GM18858 (cell line): ENCODE measurements around the gene PEA15.
A peak's percentile ranks its signal among the peaks of the same experiment; 100 is the strongest.

ENCODE experiments used
- ATAC-seq: cut with Tn5 transposase; IDR thresholded peaks from one replicate; pipeline ENCODE4 v1.9.1; 2021; ENCODE audit not compliant: unreplicated experiment

PEA15 gene

GRCh38 chr1:160236806-160237205, 31.6 kb downstream of the PEA15 start:
- ATAC-seq, result no peak

- no peak for ATAC-seq
Observed at GRCh38 chr1:160237558-160237957, 32.4 kb downstream of the PEA15 start.

DNA sequence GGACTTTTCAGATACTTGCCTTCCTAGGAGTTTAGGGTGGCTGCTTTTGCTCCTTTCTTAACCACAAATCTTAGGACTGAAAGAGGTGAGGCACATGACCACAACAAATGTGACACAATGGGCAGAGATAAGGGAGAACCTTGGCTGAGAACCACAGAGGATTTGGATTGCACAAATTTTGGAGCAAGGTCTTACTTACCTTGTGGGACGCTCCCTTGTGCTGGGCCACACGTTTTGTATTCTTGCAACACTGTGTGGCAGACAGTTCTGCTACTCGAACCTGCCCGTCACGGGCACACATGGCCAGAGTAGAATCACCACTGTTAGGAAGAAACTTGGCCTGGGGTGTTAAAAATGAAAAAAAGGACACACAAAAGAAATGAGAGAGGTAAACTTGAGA, 33.2 kb downstream of the PEA15 start:
- no peak for ATAC-seq

GRCh38 chr1:160239582-160240299, 34.6 kb downstream of the PEA15 start:
- no peak for ATAC-seq

GRCh38 chr1:160243767-160244166, 38.6 kb downstream of the PEA15 start:
- ATAC-seq, result no peak

DNA sequence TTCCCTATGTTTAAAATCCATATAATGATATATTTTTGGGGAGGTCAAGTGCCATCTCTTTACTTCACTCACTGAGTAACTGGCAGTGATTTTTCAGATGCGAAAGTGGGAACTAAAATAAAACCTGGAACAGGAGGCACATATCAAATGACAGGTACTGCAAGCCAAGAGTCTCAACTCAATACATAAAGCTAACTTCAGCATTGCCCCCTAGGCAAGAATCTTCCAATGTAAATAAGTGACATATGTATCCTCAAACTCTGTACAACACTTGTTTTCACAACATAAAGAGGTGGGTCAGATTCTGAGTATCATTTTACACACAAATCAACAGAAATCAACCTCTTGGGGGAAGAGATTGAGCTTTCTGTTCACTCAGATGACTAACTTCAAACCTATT, 39.0 kb downstream of the PEA15 start:
- no peak for ATAC-seq

- no peak for ATAC-seq
Observed at GRCh38 chr1:160245434-160245833, 40.2 kb downstream of the PEA15 start.

GRCh38 chr1:160247053-160247452, 41.9 kb downstream of the PEA15 start:
- no peak for ATAC-seq

DNA sequence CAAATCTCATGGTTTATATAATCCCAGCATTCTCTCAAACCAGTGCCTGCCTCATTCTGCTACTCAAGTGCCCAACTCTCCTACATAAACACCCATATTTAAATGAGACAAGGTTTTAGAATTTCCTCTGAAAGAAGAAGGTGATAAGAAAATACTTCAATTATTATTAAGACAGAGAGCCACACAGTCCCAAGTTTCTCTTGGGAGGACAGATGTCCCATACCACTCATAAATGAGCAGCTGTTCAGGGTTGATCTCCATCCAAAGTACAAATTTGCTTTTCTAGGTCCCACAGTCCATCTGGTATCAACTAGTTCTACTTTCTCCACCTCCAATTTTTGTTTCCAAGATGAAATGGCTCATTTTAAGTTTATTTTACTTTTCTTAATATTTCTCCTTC, 45.8 kb downstream of the PEA15 start:
- ATAC-seq, result no peak

DNA sequence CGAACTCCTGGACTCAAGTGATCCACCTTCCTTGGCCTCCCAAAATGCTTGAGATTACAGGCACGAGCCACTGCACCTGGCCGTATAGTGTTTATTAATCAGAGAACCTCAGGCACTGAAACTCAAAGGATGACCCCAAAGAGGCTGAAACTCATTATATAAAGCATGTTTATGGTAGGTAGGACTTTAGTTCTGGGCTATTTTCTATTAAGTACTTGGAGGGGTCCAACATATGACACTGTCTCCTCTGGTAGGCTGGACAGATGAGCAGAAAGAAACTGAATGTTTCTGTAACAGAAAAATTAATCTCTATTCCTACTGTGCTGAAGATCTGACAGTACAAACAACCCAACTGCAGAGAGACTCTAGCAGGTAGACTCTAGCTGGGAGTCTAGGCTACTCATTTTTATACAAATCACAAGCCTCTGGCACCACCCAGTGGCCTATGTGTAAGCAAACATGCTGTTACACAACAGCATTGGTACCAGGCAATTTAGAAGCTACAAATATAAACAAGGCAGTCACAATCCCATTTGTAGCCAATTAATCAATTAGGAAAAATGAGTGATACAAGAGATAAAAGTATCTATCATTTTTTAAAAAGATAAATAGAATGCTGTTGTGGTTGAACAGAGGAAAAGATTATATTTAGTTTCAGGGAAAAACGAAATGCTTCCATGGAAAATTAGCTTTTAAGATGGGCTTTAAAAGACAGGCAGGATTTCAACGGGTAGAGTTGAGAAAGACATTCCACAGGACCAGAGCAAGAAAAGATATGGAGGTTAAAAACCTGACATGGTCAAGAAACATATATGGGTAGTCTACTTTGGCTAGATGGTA, 46.7 kb downstream of the PEA15 start:
- ATAC-seq, result peak; percentile 83

DNA sequence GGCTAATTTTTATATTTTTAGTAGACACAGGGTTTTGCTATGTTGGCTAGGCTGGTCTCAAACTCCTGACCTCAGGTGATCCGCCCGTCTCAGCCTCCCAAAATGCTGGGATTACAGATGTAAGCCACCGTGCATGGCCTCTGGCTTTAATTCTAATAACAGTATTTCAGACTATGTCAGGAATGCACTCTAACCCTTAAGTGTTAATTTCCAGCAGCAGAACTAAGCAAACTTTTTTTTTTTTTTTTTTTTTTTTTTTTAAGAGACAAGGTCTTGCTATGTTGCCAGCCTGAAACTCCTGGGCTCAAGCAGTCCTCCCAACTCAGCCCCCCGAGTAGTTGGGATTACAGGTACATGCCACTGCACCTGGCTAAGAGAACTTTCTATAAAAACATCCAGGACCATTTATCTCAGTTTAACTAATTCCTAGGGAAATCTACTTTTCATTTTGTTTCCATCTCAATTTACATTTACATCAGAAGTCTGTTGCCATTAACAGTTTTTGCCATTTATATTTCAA, 50.7 kb downstream of the PEA15 start:
- ATAC-seq, result no peak

DNA sequence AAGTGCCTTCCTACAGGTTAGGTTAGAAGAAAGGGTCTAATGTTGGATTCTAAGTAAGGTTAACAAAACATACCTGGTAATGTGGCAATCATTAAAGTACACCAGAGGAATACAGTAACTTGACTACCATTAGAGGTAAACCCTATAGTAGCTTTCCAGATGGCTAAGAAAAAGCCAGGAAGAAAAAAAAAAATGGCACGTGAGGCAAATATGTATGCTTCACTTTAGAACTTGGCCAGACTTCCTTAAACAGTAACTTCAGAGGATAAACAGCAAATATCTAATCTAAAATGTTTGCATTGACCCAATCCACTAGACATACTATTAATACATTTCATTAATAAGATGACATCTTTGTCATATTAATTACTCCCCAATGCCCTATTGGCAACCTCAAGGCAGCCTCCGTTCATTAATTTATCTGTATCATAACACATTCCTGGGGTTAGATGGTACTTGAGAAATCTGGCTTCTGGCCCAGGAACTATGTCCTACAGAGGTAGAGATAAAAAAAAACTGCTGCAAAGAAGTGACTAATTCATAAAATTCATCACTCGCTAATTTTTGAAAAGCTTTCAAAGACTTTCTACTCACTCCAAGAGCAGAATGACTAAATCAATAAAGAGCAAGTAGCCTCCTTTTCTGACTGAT, 51.3 kb downstream of the PEA15 start:
- ATAC-seq, result no peak

DNA sequence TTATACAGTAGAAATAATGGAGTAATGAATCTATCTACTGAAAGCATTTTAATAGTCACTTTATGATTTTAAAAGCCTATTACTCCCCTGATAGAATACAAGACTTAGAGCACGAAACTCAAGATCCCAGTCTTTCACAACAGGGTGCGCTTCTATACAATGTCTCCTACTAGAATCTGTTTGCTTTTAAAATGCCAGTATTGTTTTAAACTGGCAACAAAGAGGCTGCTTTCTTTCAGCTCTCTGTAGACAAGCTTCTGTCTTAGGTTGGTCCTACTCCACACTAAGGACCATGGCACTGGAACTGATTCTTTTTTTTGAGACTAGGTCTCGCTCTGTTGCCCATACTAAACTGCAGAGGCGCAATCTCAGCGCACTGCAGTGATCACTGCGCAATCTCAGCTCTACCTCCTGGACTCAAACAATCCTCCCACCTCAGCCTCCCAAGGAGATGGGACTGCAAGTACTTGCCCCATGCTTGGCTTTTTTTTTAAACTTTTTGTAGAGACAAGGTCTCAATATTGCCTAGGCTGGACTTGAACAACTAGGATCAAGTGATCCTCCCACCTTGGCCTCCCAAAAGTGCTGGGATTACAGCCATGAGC, 52.3 kb downstream of the PEA15 start:
- ATAC-seq, result no peak

GRCh38 chr1:160258177-160258798, 53.1 kb downstream of the PEA15 start:
- no peak for ATAC-seq

DNA sequence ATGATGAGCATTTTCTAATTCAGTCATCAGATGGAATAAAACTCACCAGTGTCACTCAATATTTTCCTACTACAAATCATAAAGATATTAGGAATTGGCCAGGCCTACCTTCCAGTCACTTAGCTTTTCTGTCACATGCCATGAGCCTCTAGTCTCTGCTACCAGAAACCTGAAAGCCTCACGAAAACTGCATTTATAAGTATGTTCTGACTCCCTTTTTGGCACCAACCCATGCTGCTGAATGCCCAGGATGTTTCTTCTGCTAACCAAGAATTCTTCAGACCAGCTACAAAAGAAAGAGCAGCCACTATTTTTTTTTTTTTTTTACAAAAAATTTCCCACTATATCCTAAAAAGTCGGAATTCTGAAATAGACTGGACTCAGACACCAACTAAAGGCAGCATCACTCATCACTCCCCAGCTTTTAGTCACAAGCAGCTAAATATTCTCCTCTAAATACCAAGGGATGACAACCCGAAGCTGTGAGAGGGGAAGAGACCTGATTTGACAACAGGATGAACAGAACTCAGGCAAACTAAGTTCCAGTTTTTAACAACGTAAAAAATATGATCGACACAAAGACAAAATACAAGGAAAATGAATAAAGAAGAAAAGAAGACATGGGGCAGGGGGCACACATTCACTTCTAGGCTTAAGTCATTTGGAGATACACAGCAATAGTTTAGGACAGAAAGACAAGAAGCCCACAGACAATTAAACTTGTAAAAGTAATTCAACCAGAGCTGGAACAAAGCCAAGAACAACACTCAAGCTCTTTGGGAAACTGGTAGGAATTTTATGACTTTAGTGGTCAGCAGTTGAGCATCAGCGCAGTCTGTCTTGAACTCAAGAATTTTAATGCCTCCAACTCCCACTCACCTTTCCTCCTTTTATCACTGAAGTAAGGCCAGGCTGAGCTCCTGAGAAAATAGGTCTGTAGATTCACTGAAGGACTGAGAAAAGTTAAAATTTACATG, 55.5 kb downstream of the PEA15 start:
- no peak for ATAC-seq

DNA sequence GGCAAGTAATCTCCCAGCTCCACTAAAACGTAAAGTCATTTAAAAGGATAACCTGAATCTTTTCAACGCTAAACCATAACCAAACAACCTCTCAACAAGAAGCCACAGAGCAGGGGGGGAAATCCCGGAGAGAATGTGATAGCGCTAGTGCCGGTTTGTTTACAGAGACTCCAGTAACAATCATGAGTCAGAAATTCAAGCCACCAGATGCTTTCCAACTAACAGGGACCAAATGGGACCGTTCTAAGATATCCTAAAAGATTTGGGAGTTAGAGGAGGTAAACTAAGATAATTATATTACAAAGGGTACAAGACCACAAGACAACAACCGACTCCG, 56.3 kb downstream of the PEA15 start:
- peak; percentile 34 for ATAC-seq

GRCh38 chr1:160261893-160262794, 57.0 kb downstream of the PEA15 start, which contains the start of gene DCAF8:
Gene DCAF8 (minus strand): TSS chr1:160262549. CDS start chr1:160244008, 18,541 bp downstream.
- ATAC-seq, result peak; percentile 58

GRCh38 chr1:160264795-160265307, 59.7 kb downstream of the PEA15 start:
- no peak for ATAC-seq
